Nephron progenitor cell (in vitro differentiated cells): ENCODE results near the gene DTWD2.

Experiments used
- DNase-seq: peaks from one replicate; pipeline ENCODE4 v3.0.0; 2021
- H3K27ac Mint-ChIP-seq: 2 replicates; pipeline ENCODE4 v1.8.0; 2021; ENCODE audit warnings: mild to moderate bottlenecking, moderate library complexity, mixed read lengths
- H3K27me3 Mint-ChIP-seq: 2 replicates; pipeline ENCODE4 v1.8.0; 2021; ENCODE audit warnings: mild to moderate bottlenecking, low read depth, mixed read lengths; ENCODE audit not compliant: poor library complexity
- H3K36me3 Mint-ChIP-seq: 2 replicates; pipeline ENCODE4 v1.8.0; 2021; ENCODE audit warnings: low read depth, mixed read lengths
- H3K4me1 Mint-ChIP-seq: 2 replicates; pipeline ENCODE4 v1.8.0; 2021; ENCODE audit warnings: mixed read lengths
- H3K4me3 Mint-ChIP-seq: 2 replicates; pipeline ENCODE4 v1.8.0; 2021; ENCODE audit warnings: mild to moderate bottlenecking, moderate library complexity, mixed read lengths
- H3K9me3 Mint-ChIP-seq: 2 replicates; pipeline ENCODE4 v1.8.0; 2021; ENCODE audit warnings: mild to moderate bottlenecking, moderate library complexity, mixed read lengths
- TF ChIP-seq, protein P1 (sequence below): fragments of 200-600 bp; sonication (generic); IDR thresholded peaks from 2 replicates; pipeline ENCODE4 v1.5.0; 2021; ENCODE audit warnings: antibody characterized with exemption

Gene DTWD2

DNA sequence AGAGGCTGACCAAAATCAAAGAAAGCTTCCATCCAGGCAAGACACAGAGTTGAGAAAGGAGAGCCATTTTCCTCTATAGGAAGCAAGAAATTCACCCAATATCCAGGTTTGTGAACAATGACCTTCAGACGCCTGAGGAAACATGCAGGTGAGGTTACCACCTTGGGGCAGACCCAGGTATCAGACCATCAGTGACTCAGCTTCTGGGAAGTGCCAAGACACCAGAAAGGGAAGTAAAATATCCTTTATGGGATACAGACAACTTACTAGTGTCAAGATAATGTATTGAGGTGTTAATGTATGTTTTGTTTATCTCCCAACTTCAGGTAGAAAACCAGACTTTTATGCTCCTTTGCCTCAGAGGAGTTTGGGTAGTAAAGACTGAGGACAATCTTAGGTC is 2.2 kb upstream of the DTWD2 start:
- H3K36me3 Mint-ChIP-seq: no peaks in the 10 kb centered on the region

DNA sequence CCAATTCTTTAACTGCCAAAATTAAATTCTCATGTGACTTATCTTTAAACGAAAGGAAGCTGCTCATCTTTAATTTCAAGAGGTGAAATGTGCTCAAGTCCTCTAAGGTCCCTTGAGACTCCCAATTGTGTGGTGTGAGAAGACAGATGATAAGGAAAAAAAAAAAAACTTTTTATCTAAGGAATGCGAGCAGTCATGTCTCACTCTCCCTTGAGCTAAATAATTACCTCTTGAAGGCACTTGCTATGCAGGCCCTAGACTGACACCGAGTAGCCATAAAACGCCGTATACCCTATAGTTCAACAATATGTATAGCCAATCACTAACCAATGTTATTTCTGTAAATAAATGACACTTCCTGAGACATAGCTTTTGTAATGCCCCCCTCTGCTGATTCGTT is 1.5 kb upstream of the DTWD2 start:
- TF ChIP-seq, protein P1, sequence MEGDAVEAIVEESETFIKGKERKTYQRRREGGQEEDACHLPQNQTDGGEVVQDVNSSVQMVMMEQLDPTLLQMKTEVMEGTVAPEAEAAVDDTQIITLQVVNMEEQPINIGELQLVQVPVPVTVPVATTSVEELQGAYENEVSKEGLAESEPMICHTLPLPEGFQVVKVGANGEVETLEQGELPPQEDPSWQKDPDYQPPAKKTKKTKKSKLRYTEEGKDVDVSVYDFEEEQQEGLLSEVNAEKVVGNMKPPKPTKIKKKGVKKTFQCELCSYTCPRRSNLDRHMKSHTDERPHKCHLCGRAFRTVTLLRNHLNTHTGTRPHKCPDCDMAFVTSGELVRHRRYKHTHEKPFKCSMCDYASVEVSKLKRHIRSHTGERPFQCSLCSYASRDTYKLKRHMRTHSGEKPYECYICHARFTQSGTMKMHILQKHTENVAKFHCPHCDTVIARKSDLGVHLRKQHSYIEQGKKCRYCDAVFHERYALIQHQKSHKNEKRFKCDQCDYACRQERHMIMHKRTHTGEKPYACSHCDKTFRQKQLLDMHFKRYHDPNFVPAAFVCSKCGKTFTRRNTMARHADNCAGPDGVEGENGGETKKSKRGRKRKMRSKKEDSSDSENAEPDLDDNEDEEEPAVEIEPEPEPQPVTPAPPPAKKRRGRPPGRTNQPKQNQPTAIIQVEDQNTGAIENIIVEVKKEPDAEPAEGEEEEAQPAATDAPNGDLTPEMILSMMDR: no peak
- Mint-ChIP-seq H3K27ac (peak overlapping the region; percentile 47), H3K36me3 (no peaks in the 10 kb centered on the region), H3K27me3 (no peaks in the 10 kb centered on the region), H3K4me1 (peaks cover 20% of the 10 kb centered on the region), H3K9me3 (peaks cover 29% of the 10 kb centered on the region), H3K4me3 (no peak overlapping the region)
- no peak for DNase-seq

More for the DNA sequence above, 2.2 kb upstream of the DTWD2 start:
- Mint-ChIP-seq H3K27me3 (no peaks in the 10 kb centered on the region), H3K9me3 (peaks cover 36% of the 10 kb centered on the region), H3K4me1 (peaks cover 20% of the 10 kb centered on the region), H3K27ac (no peak overlapping the region), H3K4me3 (no peak overlapping the region)
- no peak for DNase-seq
- TF ChIP-seq, protein P1: no peak

DNA sequence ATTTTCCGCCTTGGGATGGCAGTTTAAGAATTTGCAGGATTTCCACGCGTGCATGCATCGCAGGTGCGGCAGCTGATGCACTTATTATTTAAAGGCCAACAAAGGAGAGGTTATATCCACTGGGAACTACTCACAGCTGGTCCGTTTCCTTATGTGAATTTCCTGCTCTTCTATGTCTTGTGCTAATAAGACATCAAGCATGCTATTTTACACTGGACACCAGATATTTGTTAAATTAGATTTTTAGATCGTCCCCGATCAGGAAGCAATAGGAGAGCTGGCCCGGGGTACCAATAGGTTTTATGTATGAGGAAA is 476 bp upstream of the DTWD2 start:
- DNase-seq: no peak
- Mint-ChIP-seq H3K4me3 (peak overlapping the region; percentile 76), H3K27ac (no peak overlapping the region)

DNA sequence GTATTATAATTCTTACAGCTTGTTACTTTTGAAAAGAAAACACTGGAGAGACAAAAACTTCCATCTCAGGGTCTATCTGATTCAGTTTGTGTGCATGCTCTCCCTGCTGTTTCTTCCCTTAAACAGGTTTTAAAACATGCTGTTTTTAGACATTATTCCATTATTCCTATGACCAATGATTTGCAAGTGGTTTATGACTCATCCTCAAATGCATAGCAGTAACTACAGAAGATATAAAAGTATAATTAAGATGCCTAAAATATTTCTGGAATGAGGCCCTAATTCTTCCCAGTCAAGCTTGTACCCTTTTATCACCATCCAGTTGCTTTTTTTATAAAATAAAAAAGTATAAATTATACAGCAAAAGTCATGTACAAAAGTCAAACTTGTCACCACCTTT is 3.7 kb downstream of the DTWD2 start:
- no peak for DNase-seq
- no peaks in the 10 kb centered on the region for H3K9me3 Mint-ChIP-seq
- H3K4me3 Mint-ChIP-seq: no peak overlapping the region
- TF ChIP-seq, protein P1: no peak
- H3K27me3 Mint-ChIP-seq: no peaks in the 10 kb centered on the region
- peaks cover 20% of the 10 kb centered on the region for H3K4me1 Mint-ChIP-seq
- H3K27ac Mint-ChIP-seq: no peak overlapping the region
- peaks cover 16% of the 10 kb centered on the region for H3K36me3 Mint-ChIP-seq

More for the DNA sequence above, 476 bp upstream of the DTWD2 start:
- no peaks in the 10 kb centered on the region for H3K27me3 Mint-ChIP-seq
- TF ChIP-seq, protein P1: no peak
- H3K9me3 Mint-ChIP-seq: peaks cover 24% of the 10 kb centered on the region
- peaks cover 20% of the 10 kb centered on the region for H3K4me1 Mint-ChIP-seq
- H3K36me3 Mint-ChIP-seq: no peaks in the 10 kb centered on the region

DNA sequence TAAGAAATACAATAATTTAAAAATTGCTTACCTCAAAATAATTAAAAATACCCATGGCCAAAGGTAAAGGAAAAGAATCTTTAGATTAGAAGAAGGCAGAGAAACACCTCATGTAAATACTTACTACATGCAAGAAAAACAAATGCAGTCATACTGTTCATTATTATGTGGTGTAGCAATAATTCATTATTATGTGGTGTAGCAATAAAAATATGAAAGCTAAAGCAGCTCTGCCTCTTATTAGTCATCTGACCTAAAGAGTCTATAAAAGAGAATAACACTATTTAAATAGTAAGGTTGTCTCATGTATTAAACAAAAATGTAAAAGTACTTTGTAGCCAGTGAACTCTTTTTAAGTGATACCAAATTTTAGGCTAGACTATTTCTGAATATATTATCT is 6.6 kb downstream of the DTWD2 start:
- peaks cover 4% of the 10 kb centered on the region for H3K4me1 Mint-ChIP-seq
- H3K36me3 Mint-ChIP-seq: peaks cover 35% of the 10 kb centered on the region
- TF ChIP-seq, protein P1: no peak
- peaks cover 21% of the 10 kb centered on the region for H3K9me3 Mint-ChIP-seq
- no peak overlapping the region for H3K27ac Mint-ChIP-seq
- no peak overlapping the region for H3K4me3 Mint-ChIP-seq
- no peak for DNase-seq
- no peaks in the 10 kb centered on the region for H3K27me3 Mint-ChIP-seq

DNA sequence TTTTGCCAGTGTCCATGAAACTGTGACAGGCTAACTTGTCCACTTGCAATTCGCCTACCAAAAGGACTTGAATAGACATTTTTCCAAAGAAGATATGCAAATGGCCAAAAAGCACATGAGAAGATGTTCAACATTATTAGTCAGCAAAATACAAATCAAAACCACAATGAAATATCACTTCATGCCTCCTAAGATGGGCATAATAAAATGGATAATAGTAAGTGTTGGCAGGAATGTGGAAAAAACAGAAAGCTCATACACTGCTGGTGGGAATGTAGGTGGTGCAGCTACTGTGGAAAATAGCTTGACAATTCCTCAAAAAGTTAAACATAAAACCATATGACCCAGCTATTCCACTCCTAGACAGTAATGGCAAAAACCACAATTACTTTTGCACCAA is 7.9 kb downstream of the DTWD2 start:
- H3K36me3 Mint-ChIP-seq: peaks cover 48% of the 10 kb centered on the region
- TF ChIP-seq, protein P1: no peak
- peaks cover 4% of the 10 kb centered on the region for H3K27me3 Mint-ChIP-seq
- DNase-seq: no peak
- no peak overlapping the region for H3K4me3 Mint-ChIP-seq
- peaks cover 34% of the 10 kb centered on the region for H3K9me3 Mint-ChIP-seq
- H3K4me1 Mint-ChIP-seq: no peaks in the 10 kb centered on the region
- no peak overlapping the region for H3K27ac Mint-ChIP-seq
